HPDE6-E6E7 (cell line): ENCODE results near the gene ERF.

ENCODE experiments used
- DNase-seq: peaks from one replicate; pipeline ENCODE4 v3.0.0; 2011; ENCODE audit warnings: missing footprints; ENCODE audit errors: extremely low spot score

Gene ERF

DNA sequence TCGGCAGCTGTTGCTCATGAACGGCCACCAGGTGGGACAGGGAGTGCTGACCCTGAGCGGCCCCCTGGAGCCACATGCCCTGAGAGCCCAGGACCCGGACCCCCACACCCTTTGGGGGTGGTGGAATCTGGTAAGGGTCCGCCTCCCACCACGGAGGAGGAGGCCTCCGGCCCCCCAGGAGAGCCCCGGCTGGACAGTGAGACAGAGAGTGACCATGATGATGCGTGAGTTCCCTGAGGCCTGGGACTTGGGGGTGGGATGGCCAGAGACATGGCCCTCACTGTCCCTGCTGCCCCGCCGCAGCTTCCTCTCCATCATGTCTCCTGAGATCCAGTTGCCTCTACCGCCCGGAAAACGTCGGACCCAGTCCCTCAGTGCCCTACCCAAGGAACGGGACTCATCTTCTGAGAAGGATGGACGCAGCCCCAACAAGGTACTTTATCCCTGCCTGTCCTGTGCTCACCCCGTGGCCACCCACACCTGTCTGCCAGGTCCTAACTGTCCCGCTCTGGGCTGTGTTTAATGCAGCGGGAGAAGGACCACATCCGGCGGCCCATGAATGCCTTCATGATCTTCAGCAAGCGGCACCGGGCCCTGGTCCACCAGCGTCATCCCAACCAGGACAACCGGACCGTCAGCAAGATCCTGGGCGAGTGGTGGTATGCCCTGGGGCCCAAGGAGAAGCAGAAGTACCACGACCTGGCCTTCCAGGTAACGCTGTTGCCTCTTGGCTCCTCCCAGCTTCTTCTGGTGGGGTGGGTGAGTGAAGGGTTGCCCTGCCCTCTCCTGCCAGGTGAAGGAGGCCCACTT, 32.3 kb upstream of the ERF start:
- no peak for DNase-seq

DNA sequence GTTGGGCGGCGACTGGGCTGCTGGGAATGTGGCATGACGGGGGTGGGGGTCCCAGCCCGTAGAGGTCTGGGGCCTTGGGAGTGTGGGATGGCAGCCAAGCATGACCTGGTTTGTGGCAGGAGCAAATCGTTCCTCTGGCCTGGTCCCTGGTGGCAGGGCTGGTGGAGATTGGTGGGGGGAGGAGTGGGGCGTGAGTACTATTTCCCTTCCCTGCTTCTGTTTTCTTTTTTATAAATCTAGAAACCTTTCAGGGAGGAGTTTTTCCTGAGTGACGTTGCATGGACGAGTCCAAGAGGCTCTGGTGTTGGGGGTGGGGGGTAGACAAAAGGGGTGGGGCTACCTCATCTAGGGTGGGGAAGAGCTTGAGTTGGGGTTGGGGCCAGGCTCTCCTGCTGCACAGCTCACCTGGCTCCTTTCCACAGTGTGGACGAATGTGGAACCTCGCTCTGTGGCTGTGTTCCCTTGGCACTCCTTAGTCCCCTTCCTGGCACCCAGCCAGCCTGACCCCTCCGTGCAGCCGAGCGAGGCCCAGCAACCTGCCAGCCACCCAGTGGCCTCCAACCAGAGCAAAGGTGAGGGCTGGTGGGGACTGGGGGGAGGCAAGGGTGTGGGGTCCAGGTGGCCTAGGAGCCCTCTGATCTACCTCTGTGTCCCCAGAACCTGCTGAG, 31.6 kb upstream of the ERF start:
- DNase-seq, result no peak

DNA sequence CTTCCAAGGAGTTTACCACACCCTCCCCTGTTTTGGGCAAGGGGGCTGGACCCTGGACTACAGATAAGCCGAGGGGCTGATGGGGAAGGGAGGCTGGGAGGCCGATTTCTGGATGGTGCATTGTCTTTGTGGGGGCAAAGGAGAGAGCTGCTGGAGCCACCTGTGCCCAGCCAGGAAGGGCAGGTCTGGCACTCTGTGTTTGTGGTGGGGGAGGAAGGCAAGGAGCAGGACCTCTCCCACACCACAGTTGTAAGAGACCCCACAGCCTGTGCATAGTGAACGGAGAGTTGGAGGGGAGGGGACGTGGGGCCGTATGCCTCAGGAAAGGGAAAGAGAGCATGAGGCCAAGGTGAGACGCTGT, 31.0 kb upstream of the ERF start:
- no peak for DNase-seq

DNA sequence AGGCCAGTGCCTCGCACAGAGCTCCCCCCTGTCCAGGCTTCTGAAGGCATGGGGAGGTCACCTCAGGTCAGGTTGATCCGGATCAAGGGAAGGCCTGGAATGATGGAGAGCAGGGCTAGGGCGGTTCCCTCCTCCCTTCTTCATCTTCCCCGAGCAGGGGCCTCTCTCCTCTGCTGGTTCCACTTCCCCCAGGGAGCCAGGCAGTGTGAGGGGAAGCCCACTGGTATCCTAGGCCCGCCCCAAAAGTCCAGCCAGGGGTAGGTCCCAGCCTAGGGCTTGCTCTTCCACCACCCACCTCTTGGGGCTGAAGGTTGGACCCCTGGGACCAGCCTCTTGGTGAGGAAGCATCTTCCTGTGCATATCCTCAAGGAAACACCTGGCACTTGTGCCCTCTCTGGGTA, 30.6 kb upstream of the ERF start:
- DNase-seq, result no peak

DNA sequence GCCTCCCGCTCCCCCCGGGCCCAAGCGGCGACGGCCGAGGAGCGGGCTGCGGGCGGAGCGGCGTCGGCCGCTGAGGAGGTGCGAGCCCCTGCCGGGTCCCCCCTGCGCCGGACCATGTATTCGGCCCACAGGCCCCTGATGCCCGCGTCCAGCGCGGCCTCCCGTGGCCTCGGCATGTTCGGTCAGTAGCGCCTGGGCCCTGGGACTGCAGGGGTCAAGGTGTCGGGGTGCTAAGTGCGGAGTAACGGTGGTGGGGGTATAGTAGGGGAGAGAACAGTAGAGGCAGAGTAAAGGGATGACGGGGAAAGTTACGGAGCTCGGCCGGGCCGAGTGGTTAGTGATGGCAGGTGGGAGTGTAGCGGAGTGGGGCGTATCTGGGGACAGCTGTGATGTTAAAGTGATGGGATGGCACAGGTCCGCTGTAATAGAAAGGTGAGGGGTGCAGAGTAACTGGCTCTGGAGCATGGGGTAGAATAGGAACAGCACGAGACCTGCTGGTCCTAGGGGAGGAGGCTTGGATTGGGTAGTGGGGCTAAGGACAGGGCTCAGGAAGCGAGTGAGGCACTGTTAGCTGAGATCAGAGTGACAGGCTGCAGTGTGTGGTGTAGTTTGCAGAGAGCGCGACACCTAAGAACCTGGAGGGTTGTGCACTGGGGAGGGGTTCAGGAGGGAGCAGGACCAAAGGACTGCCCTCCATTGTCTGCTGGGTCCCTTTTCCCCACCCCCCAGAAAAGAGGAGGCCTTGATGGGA, 29.8 kb upstream of the ERF start:
- DNase-seq, result no peak

DNA sequence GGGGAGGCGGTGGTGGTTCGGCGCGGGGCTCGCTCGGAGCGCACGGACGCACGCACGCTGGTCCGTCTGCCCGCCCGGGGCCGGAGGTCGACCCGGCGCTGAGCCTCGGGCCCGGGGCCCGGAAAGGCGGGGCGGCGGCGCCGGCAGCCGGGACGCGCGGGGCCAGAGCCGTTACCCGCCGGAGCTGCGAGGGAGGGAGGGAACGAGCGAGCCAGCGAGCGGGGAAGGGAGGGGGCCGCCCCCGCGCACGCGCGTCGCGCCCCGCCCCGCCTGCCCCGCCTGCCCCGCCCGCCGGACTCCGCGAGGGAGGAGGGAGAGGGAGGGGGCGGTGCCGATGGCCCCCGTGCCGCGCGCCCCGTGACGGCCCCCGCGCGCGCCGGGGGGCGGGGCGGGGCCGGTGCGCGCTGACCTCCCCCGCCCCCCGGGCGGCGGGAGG, 29.2 kb upstream of the ERF start:
- no peak for DNase-seq

DNA sequence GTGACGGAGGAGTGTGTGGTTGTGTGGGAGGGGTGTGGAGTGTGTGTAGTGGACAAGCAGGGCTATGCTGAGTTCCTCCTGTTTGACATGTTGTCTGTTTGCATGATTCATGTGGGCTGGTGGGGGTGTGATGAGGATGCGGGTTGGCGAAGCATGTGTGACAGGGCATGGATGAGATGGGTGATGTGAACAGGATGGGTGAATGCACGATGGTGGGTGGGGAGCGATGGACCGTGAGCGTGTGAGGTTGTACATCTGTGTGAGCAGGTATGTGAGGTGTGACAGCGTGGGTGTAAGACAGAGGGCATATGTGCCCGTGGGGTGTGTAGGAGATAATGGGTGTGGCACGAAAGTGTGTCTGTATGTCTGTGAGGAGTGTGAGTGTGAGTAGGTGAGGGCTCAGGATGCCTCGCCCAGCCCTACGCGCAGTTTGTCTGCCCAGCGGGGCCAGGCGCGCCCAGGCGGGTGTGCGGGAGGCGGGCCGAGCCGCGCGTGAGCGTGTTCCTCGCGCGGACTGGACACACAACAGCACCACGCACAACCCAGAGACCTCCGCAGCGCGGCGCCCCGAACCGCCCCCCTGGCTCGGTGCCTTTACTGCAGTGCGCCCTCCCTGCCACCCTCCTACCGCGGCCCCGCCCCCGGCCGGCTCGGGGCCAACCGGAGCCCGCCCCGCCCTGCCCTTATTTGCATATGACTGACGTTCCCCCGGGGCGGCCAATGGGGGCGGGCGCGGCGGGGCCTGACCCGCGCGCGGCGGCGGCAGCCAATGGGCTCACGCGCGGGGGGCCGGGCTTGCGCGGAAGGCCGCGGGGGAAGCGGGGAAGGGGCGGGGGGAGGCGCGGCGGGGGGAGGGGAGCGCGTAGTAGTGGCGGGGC, 28.5 kb upstream of the ERF start:
- DNase-seq, result peak; percentile 76

DNA sequence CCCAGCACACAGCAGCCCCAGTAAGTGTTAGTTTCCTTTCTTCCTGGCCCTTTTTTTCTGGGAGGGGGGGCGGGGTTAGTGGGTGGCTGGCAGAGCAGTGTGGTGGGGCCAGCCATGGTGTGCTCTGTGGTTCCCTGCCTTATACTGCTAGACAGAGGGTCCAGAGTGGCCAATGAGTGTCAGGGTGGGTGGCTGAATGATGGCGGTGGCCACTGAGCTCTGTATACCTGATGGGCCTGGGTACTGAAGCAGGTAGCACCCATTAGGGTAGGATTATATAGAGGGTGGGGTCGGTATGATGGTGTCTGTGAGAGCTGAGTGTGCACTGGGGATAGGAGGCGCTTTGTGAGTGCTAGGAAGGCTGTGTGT, 27.9 kb upstream of the ERF start:
- DNase-seq, result no peak

DNA sequence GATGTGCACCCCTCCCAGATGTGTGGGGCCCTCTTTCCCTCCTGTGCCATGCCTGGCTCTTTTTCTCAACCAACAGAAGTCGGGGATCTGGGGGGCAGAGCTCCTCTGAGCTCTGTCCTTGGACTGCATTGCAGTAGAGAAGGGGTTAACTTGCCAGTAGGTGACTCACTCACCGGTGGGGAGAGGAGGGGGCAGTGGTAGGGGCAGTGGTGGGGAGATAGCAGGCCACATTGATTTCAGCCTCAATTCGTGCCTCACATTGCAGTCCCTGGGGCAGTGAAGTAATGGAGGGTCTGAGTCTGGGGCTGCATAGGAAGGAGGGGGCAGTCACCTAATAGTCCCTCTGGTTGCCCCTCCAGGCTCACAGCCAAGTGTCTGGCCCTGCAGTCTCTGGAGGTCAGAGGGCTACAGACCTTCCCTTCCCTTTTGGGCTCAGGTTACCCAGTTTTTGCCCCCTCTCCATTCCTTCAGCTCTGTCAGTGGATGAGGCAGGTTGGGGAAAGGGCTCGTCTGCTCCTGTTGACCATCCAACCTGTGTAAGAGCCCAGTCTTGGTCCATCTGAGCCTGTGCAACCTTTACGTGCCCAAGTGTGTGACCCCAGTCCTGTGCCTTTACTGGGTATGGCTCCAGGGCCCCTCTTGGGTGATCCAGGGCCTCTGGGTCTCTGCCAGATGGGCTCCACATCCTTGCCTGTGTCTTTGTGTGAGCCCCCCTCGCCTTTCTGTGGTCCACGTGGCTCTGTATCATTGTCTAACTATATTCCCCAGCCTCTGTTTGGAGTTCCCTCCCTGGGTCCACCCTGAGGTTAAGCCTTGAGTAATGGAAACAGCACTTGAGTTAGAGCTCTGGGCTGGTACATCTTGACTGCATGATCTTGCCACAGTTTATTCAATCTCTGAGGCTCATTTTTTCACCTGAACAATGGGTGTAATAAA, 27.2 kb upstream of the ERF start:
- DNase-seq, result no peak

DNA sequence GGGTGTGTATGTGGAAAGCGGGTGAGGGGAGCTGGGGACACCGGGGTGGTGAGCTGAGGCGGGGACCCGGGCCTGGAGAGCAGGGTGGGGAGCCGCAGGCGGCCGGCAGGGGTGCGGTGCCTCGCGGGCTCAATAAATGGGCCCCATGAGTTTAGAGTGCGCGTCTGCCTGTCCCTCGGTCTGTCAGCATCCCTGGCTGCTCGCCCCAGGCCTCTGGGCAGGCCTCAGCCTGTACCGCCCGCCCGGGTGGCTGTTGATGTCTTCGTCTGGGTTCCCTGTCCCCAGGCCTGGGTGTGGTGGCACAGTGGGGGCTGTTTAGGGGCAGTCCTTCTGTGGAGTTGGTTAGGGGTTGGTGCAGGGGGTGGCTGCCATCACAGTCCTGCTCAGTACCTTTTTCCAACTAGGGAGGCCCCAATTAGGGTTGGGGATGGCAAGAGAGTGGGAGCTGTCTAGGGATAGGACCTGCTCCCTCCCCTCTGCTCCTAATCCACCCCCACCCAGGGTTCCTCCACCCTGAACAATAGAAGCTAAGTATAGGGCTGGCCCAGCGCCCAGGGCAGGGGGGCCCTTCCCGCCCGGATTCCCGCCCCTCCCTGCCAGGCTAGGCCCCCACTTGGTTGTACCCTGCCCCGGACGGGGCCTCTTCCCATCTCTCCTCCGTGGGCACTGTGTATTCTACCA, 26.4 kb upstream of the ERF start:
- no peak for DNase-seq

DNA sequence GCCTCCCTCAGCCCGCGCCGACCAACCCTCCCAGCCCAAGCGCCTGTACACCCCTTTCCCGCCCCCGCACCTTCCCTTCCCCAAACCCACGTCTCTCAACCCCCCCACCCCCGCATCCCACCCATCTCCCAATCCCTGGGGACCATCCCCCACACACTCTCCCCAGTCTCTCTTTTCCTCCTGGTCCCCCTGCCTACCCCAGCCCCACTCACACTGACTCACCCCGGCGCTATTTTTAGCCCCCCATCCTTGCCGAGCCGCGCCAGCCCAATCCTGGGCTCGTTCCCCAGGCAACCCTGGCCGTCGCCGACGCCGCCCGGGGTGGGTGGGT, 25.9 kb upstream of the ERF start:
- no peak for DNase-seq

DNA sequence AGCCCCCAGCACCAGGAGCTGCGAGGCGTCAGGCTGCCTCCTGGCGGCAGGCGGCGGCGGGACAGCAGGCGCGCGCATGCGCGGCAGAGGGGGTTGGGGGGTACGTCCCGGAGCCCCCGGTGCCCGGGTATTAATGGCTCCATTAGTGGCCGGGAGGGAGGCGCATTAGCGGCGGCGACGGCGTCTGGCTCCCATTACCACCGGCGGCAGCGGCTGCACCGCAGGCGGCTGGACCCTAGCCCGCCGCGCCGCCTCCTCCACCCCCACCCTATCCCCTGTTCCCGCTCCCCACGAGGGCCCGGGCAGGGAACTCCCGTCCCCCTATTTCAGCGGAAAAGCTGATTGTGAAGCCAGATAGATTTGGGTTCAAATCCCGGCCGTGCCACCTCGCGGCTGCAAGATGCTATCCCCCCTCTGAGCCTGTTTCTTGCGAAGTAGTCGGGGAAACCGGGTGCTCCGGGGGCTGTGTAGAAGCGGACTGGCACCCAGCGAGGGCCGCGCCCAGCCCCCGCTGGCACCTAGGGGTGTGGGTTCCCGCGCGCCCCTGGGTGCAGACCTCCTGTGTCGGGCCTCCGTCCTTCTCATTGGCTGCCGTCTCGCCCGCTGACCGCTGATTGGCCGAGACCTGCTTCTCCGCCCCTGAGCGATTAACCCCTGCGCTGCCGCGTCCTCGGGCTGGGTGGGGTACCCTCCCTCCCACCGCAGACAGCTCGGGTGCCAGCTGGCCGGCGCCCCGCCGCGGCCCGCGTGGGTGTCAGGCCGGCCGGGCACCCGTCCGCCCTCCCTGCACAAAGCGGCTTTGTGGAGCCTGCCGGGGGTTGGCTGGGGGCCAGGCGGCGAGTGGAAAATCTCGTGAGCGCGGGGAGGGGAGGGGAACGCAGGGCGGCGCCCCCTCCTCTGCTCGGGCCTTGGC, 25.2 kb upstream of the ERF start:
- peak; percentile 85 for DNase-seq

DNA sequence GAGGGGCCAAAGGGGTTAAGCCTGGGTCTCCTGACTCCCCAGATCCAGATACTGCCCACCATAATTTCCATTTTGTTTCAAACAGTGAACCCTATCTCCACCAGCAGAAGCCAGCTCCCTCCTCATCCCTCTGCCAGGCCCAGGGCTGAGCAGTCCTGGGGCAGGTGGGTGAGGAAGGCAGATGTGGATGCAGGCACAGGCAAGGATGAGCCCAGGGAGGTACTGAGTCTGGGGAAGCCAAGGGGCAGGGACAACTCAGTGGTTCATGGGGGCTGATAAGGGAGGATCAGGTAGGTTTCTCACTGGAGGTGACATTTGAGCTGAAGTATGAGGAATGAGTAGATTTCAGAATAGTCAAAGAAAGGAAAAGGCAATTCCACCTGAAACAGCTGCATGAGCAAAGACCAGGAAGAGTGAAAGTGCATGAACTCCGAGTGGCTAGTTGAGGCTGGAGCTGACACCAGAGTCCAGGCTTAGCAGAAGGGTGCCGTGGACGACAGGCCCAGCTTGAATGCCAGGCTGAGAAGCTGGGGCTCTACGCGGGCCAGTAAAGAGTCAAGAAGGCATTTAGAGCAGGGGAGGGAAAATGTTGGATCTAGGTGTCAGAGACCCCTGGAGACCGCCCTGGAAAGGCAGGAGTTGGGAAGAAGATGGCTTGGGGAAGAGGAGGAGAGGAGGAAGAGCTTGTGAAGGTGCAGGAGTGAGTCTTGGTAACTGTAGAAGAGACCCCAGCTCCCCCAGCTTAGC, 24.4 kb upstream of the ERF start:
- DNase-seq, result no peak

DNA sequence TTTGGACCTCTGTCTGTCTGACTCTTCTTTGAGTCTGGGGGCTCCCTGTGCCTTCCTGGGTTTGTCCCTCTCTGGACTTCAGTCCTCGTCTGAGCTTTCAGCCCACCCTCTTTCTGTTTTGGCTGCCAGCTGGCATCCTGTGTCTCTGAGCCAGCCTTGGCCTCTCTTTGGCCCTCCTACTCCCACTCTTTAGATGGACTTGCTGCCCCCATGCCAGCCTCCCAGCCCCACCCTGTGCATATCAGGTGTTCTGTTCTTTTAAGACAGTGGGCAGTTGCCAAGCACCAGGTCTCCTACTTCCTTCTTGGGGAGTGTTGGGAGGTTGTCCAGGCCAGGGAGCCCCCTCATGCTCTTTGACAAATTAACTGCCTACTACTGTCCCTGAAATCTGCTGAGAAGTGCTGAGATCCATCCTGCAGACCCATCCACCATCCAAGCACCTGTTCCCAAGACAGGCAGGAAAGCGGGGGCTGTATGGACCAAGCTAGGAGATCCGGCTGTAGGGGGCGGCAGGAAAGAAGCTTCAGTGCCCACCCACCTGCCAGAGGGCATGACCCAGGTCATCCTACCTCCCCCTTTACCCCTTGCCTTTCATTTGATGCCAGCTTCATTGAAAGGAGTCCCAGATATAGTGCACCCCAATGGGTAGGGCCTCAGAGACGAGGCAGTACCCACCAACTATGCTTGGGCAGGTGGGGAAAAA, 23.7 kb upstream of the ERF start:
- DNase-seq, result no peak

DNA sequence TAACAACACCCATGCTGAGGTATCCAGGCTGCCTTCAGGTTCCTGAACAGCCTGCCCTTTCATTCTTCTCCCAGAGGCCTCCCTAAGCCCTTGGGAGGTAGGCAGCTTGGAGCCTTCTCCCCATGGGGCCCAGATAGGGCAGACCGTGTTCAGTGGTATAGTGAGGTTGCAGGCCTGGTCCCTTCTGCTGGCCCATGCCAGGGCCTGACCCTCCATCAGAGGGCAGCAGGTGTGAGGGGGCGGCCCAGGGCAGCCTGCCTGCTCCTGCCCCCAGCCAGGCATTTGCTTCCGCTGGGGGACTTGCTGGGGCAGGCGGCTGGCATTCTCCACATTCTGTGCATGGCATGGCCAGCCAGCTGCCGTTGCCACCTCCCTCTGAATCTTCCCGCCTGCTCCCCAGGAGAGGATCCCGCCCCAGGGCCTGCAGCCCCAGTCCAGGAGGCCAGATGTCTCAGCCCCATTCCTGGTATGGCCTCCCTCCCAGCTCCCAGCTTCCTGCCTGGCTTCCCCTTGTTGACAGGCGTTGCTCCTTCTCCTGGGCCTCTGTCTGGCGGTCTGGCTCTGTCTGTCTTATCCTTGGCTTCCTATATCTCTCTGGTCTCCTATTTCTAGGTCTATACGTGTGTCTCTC, 23.0 kb upstream of the ERF start:
- DNase-seq, result no peak

DNA sequence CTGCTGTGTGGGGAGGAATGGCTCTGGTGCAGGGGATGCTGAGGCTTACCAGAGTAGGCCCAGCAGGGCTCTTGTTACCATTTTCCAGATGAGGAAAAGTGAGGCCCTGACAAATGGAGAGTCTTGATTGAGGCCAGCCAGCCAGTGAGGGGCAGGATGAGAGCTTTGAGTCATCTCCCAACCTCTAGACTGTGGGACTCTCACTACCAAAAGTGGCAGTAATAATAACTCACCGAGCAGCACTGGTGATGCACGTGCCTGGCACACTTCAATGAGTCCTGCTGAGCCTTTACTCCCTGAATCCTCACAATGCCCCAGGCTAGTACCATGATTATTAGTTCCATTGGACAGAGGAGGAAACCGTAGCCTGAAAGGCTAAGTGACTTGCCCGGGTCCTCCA, 21.9 kb upstream of the ERF start:
- DNase-seq, result no peak

DNA sequence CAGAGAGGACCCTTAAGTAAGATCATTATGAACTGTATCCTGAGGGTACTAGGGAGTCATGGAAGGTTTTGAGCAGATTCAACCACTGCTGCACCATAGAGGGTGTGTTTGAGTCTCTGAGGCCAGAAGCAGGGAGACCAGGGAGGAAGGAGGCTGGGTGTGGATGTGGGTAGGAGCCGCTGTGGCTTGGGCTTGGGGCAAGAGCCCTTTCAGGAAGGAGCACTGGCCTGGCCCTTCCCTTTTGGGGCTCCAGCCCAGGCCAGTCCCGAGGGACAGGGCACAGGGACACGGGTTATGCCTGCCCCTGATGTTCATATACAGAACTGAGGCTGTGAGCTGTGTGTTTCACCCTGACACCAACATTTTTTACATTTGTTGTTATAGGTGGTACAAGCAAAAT, 21.4 kb upstream of the ERF start:
- DNase-seq, result no peak
